Measurements from ENCODE around the gene NUS1.
"Not testable (repeated sequence)": the region's sequence is repeated elsewhere in the genome, so short reads cannot be mapped to it uniquely, and the experiment has no call there.

NUS1 gene

DNA sequence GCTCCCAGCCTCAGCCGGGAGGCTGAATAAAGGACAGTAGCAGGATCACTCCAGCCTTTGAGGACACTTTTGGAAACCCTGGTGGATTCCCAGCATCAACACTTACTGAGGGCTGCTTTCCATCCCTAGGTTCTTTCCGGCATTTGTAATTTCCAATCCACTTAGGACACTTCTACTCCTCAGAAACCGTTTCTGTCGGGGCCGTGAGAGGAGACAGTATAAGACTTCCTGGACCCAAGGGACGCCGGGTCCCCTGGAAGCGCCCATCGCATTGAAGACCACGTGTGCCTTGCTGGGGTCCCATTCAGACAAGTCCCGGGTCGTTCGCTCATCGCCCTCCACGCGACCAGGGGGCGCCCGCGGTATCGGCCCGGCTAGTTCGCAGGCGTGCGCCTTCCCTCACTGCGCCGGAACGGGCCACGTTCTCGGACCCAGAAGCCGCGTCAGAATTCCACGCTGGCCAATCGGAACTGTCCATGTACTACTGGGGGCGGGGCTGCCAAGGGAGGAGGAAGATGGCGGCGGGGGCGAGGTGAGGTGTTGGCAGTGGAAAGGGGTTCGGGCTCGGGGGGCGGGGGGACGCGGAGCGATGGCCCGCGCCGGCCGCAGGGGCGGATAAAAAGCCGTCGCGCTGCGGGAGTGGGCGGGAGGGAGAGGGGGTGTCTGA lies at the start of gene NUS1:
TSS of gene NUS1 (plus strand) at position 479 of the 667 bp plus-strand sequence. CDS start 202 bp downstream, outside the sequence.
- DNase-seq (ENCODE audit: low read depth) = peak; percentile 98

DNA sequence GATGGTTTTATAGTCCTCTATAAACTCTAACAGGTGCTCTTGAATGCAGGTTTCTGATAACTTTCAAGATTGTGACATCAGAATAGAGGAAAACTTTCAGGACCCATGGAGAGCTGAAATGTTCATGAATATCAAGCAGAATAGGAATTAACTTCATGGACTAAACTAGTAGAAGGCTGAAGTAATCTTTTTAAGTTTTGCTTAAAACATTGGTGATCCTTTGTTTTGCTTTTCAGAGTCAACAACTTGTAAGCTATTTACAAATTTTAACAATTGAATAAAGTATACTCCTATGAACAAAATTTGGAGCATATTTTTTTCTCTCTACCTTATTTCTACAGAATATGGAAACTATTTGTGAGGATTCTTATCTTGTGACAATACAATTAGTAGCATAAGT lies 47.7 kb upstream of the NUS1 start:
- no peak for DNase-seq (ENCODE audit: low read depth)

DNA sequence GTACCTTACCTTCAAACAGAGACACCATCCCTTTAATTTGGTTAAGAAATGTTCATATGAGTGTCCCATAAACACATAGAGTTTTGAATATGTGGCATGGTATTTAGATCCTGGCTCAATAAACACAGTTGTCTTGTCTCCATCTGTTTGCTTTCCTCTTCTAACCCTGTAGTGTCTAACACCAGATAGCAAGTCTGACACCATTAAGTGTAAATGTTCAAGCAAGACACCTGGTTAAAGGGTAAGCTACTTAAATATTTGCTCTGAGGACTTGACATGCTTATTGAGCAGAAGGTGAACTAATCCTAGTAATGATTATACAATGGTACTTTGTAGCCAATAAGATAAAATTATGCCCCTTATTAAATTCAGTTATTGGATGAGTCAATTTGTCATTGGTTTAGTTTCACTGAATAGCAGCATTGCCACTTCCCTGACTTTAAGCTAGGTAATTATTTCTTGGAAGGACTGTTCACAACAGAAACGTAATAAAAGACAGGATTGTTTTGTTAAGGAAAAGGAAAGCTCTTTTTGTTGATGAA lies 46.1 kb upstream of the NUS1 start:
- no peak for DNase-seq (ENCODE audit: low read depth)

DNA sequence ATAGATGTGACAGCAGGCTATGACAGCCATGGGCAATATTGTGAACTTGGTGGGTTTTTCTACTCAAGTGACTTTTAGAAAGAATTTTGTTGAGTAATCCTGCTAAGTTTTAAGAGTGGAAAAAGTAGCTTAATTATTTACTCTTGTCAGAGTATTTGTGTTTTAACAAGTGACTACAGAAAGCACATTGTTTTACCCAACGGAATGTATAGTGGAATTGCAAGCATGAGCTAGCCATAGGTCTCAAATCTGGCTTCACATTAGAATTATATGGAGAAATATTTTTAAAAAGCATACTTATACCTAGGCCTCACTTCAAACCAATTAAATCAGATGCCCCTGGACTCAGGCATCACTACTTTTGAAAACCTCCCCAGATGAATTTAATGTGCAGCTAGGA lies 37.5 kb upstream of the NUS1 start:
- no peak for DNase-seq (ENCODE audit: low read depth)

DNA sequence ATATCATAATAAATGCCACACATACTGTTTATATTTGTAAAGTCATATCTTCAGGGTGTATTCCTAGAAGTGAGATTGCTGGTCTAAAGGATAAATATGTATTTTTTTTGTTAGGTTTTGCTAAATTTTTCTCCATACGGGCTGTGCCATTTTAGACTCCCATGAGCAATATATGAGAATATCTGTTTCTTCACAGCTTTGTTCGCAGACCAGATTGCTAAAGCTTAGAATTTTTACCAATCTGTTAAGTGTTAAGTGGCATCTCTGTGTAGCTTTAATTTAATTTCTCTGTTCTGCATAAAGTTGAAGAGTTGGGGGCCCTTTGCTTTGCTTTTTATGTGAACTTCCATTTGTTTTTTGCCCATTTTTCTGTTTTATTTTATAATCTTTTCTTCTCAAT lies 32.3 kb upstream of the NUS1 start:
- no peak for DNase-seq (ENCODE audit: low read depth)

DNA sequence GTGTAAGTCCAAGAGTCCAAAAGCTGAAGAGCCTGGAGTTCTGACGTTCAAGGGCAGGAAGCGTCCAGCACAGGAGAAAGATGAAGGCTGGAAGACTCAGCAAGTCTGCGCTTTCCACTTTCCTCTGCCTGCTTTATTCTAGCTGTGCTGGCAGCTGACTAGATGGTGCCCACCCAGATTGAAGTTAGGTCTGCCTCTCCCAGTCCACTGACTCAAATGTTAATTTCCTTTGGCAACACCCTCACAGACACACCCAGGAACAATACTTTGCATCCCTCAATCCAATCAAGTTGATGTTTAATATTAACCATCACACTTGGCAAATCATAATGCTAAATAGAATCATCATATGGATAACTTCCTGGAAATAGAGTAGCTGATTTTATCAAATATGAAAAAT lies 23.3 kb upstream of the NUS1 start:
- DNase-seq (ENCODE audit: low read depth) = not testable (repeated sequence)

DNA sequence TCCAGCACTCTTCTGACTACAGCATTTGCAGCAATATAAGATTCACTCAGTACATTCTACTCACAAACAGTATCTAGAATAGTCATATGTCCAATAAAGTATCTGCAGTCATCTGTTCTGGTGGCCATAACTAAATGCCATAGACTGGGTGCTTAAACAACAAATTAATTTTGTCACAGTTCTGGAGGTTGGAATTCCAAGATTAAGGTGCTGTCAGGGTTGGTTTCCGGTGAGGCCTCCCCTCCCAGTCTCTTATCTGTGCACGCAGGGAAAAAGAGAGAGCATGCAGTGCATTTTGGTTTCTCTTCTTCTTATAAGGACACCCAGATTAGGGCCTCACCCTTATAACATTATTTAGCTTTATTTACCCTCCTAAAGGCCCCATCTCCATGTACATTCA lies 21.3 kb upstream of the NUS1 start:
- DNase-seq (ENCODE audit: low read depth) = no peak

DNA sequence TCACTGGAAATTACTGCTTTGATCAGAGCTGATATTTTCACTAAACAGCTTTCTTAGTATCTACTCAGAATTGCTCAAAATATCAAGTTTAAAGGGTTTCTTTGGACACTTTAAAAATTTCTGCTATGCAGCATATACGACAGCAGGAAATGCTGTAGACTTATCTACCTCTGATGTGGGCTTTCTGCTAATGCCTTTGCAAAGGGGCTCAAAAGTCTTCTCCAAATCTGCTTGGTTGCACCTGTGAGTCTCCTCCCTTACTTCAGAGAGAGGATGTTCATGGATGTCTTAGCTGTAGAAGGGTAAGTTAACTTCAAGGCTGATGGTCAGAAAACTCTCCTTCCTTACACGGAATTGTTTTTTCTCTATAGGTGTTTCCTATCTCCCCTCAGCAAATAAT lies 19.9 kb upstream of the NUS1 start:
- DNase-seq (ENCODE audit: low read depth) = no peak

DNA sequence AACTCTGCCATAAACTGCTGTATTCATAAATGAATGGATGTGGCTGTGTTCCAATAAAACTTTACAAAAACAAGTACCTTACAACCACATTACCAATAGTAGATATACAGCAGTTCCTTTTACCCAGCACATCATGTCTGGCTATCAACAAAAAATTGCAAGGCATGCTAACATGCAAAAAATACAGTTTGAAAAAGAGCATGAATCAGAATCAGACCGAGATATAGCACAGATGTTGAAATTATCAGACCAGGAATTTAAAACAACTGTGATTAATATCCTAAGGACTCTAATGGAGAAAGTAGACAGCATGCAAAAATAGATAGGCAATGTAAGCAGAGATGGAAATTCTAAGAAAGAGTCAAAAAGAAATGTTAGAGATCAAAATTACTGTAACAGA lies 8.4 kb upstream of the NUS1 start:
- no peak for DNase-seq (ENCODE audit: low read depth)

DNA sequence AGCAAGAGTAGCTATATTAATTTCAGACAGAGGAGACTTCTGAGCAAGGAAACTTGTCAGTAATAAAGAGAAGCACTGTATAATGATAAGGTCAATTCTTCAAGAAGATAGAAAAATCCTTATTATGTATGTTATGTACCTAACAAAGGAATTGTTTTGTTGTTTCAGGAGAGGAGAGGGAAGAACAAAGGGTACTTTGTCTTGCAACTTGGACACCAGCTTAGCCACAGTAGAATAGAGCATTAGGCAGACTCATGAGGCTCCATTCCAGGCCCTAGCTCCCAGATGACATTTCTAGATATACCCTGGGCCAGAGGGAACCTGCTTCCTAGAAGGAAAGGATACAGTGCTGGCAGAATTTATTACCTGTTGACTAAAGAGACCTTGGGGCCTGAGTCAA lies 6.5 kb upstream of the NUS1 start:
- no peak for DNase-seq (ENCODE audit: low read depth)

DNA sequence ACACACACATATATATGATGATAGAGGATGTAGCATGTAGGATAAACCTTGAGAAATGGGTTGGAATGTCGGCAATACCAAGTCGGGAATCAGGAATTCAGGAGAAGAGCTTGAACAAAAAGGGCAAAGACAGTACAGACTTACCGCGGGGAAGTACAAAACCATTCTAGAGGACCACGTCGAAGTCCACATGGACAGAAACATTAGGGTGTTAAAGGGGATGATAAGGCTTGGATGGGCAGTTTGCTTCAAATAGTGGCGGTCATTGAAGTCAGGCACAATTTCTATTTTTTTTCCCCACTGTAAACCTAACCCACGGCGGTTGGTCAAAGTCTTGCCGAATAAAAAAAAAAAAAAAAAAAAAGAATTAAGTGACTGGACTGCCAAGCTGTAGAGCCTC lies 766 bp upstream of the NUS1 start:
- no peak for DNase-seq (ENCODE audit: low read depth)

DNA sequence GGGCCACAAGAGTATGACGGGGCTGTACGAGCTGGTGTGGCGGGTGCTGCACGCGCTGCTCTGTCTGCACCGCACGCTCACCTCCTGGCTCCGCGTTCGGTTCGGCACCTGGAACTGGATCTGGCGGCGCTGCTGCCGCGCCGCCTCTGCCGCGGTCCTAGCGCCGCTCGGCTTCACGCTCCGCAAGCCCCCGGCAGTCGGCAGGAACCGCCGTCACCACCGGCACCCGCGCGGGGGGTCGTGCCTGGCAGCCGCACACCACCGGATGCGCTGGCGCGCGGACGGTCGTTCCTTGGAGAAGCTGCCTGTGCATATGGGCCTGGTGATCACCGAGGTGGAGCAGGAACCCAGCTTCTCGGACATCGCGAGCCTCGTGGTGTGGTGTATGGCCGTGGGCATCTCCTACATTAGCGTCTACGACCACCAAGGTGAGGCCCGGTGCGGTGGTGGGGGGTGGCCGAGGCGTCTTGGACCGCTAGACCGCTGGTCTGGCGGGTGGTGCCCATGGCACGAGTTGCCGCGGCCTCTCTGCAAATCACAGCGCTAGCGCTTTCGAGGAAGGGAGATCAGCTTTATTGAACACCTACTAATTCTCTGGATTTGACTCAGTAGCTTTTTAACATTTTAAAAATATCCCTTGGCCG lies 511 bp downstream of the NUS1 start:
- not testable (repeated sequence) for DNase-seq (ENCODE audit: low read depth)

DNA sequence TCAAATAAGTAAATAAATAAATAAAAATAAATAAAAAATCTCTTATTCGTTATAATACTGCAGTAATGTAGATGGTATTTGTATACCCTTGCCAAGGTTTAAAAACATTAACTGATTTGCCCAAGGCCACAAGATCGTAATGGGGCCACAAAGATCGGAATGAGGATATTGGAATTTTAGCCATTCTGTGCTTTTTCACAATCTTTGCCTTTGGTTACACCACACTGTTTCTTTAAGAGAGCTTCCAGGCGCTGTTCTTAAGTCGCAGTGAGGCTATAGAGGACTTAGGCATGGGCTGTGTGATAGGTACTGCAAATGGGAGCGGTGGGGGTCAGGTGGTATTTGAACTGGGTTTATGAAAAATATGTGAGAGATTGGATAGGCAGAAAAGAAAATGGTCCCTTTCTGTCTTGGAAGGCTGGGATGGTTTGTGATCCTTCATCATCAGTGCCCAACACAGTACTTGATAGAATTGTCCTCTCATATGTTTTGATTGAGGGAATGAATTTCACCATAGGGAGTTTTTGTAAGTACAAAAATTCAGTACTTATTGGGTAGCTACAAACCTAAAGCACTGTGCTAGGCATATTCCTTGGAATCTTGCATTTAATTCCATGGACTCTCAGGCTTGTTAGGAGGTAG lies 1.4 kb downstream of the NUS1 start:
- DNase-seq (ENCODE audit: low read depth) = no peak

DNA sequence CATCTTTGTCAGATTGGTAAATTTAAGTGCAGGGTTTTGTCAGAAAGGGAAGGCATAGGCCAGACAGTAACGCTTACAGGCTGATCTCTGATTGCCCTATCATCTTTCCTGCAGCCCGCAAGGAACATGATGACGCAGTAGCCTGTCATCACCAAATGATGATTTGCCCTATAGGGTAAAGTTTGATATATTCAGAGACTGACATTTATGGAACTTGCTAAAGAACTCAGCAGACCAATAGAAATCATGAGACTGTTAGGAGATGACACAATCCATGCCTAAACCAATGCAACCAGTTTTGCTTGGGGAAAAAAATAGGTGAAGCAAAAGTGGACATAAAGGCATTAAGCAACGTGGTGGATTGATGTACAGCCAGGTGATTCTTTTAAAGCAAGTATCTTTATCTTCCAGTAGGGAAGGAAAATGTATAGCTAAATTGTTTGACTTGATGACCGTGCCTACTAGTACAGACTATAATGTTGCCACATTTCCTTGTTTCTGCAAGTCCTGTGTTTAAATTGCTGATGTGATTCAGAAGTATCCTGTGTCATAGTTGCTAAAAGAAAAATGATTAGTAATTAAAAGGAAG lies 2.4 kb downstream of the NUS1 start:
- DNase-seq (ENCODE audit: low read depth) = no peak

DNA sequence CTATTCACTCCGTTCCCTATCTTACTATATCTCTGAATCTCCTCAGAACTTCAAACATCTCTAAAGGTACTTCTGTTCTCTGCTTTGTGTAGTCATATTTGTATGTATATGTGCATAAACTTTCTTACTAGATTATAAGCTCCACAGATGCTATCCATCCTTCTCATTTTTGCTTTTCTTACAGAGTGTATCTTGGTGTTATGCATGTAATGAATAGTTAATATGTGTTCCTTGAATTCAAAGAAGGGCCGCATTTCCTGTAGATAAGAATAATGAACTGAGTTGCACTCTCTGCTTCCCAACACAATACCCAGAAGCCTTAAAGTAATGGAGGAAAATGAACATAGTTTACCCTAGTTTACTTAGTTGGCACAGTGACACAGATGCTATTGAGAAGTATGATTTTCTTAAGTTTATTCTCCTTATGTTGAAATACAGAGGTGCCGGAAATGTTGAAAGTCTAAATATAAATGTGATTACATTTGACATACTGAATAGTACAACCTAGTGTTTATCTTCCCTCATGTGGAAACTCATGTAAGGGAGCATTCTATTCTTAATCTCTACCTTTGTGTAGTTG lies 6.0 kb downstream of the NUS1 start:
- no peak for DNase-seq (ENCODE audit: low read depth)

DNA sequence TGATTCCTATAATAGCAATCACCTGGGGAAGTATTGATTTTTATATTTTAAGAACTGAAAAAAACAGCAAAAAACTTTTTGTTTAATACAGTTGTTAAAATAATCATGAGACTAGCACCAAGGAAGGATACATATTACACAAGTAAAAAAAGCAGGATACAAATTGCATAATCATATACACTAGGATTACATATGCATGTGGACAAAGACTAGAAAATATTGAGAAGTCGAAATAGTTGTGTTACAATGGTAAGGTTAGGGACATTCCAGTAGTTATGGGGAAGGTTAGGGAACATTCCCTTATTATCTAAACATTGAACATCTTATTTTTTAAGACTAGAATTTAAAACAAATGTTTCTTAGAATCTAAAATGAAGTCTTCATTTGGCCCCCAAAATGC lies 9.5 kb downstream of the NUS1 start:
- no peak for DNase-seq (ENCODE audit: low read depth)

DNA sequence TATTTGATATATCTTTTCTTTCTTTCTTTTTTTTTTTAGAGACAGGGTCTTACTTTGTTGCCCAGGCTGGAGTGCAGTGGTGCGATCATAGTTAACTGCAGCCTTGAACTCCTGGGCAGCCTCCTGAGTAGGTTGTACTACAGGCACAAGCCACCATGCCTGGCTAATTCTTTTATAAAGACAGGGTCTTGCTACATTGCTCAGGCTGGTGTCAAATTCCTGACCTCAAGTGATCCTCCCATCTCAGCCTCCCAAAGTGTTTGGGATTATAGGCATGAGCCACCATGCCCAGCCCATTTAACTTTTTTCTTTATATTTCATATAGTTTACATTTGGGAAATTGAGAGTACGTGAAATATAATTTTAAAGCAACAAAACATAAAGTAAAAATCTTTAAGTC lies 10.1 kb downstream of the NUS1 start:
- no peak for DNase-seq (ENCODE audit: low read depth)

DNA sequence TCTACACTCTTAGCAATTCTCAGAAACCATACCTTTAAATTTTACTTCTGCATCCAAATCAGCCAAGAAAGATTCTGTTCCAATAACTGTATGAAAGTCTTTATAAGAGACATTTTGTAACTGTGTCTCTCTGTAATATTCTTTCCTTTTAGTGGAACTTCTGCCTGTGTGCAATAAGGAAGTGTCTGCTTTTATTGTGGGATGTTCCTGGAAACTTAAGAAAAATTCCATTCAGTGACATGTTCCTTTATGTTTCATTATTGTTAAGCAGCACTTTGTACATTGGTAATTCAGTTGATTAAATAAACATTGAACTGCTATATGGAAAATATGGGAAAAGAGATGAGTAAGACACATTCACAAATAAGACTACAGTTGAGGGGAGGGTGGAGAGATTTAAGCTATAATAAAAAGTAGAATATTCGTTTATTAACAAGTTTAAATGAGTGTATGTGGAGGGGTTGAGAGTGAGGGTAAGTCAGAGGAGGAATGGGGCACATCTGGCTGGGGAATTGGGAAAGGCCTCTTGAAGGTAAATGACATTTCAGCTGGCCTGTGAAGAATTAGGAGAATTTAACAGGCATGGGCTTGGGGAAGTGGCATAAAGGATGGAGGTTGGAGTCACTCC lies 11.9 kb downstream of the NUS1 start:
- no peak for DNase-seq (ENCODE audit: low read depth)

DNA sequence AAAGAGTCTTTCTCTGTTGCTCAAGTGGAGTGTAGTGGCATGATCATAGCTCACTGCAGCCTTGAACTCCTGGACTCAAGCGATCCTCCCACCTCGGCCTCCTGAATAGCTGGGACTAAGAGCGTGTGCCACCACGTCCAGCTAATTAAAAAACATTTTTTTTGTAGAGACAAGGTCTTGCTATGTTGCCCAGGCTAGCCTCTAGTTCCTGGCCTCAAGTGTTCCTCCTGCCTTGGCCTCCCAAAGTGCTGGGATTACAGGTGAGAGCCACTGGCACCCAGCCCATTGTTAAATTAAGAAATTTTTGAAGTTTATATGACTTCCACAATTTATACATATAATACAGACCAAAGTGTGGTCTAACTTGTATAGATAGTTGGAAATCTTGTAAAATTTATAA lies 14.3 kb downstream of the NUS1 start:
- DNase-seq (ENCODE audit: low read depth) = not testable (repeated sequence)

DNA sequence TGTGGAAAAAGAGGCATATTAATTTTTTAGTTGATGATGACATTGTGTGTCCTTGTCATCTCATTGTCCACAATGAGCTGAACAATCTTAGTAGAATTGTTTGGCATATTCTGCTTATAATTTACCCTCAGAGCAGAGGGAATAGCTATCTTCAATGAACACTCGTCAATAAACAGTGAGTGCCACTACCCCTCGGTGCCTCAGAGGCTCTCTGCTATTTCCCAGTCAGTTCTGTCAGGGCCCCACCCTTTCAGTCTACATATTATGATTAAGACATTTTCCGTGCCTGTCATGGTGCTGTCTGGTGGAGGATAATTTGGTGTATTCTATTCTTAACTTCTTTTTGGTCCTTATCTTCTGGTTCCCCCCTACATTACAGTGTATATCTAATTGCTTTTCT lies 31.2 kb downstream of the NUS1 start:
- no peak for DNase-seq (ENCODE audit: low read depth)

DNA sequence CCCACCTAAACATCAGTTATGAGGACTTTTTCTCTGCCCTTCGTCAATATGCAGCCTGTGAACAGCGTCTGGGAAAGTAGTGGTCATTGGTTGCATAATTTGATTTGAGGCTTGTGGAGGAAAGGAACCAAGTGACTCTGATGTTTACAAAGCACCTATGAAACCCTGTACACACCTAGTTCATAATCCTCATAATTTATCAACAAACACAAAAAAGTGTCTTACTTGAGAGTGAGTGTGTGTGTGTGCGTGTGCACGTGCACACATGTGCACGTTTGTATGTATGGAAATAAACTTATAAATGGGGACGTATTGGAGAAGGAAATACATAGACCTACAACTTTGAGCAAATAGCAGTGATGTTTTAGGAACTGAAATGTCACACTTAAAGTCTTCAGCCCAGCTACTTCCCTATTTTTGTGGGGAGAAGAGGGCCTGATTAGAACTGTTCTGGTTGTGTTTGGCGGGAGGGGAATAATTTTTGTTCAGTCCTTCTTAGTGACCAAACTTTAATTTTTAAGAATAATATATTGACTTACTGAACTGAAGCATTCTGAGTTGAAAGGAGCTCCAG lies 31.8 kb downstream of the NUS1 start:
- DNase-seq (ENCODE audit: low read depth) = not testable (repeated sequence)

DNA sequence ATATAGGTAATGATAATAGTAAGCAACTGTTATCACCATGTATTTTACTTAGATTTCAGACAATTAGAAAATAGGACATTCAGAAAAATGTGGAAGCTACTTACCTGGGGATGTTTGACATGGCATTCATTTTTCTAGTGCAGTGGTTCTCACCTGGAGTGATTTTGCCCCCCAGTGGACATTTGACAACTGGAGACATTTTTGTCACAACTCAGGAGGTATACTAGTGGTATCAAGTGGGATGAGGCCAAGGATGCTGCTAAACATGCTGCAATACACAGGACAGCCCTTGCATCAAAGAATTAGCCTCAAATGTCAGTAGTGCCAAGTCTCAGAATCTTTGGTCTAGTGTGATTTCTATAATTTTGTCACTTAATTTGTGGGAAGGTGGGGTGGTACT lies 36.1 kb downstream of the NUS1 start:
- DNase-seq (ENCODE audit: low read depth) = no peak
